Loucy (cell line): ENCODE results near the gene PIH1D2.

Source experiments
- H2AFZ ChIP-seq: fragments of 200-600 bp; sonication (generic); 2 replicates; pipeline ENCODE4 v1.6.0; 2016; ENCODE audit warnings: antibody characterized with exemption, mild to moderate bottlenecking, low read length, moderate library complexity
- H3F3A ChIP-seq: fragments of 200-600 bp; 2 replicates; pipeline ENCODE4 v1.6.0; 2016; ENCODE audit warnings: antibody characterized with exemption, low read depth, mild to moderate bottlenecking
- H3K27me3 ChIP-seq: fragments of 200-600 bp; sonication (generic); 2 replicates; pipeline ENCODE4 v1.6.1; 2014; ENCODE audit warnings: low read length, mild to moderate bottlenecking; ENCODE audit not compliant: insufficient read depth, poor library complexity, severe bottlenecking
- H3K36me3 ChIP-seq: fragments of 200-600 bp; sonication (generic); 2 replicates; pipeline ENCODE4 v1.6.1; 2016; ENCODE audit warnings: low read length; ENCODE audit not compliant: insufficient read depth
- H3K4me1 ChIP-seq: fragments of 200-600 bp; sonication (generic); 2 replicates; pipeline ENCODE4 v1.5.1; 2014; ENCODE audit warnings: low read length, mild to moderate bottlenecking; ENCODE audit not compliant: insufficient read depth, poor library complexity, severe bottlenecking
- H3K4me2 ChIP-seq: fragments of 200-600 bp; sonication (generic); 2 replicates; pipeline ENCODE4 v1.6.0; 2014; ENCODE audit warnings: antibody characterized with exemption, low read length, low read depth, mild to moderate bottlenecking; ENCODE audit not compliant: poor library complexity, severe bottlenecking
- H3K4me3 ChIP-seq: fragments of 200-600 bp; sonication (generic); 2 replicates; pipeline ENCODE4 v1.5.1; 2014; ENCODE audit warnings: low read length, mild to moderate bottlenecking, mixed read lengths; ENCODE audit not compliant: poor library complexity, severe bottlenecking
- H3K79me2 ChIP-seq: fragments of 200-600 bp; sonication (generic); 2 replicates; pipeline ENCODE4 v1.6.1; 2014; ENCODE audit warnings: low read length; ENCODE audit not compliant: insufficient read depth
- H3K9ac ChIP-seq: fragments of 200-600 bp; sonication (generic); 2 replicates; pipeline ENCODE4 v1.6.0; 2014; ENCODE audit warnings: mild to moderate bottlenecking, low read depth, low read length, moderate library complexity; ENCODE audit not compliant: poor library complexity, severe bottlenecking
- H3K9me2 ChIP-seq: fragments of 200-600 bp; sonication (generic); replicated peaks from 2 replicates; pipeline ENCODE4 v1.6.1; 2016; ENCODE audit warnings: low read depth, low read length, mixed read lengths
- H3K9me3 ChIP-seq: fragments of 200-600 bp; sonication (generic); 2 replicates; pipeline ENCODE4 v1.6.1; 2014; ENCODE audit warnings: mild to moderate bottlenecking, antibody characterized with exemption, low read length, low read depth; ENCODE audit not compliant: insufficient read depth
- H4K20me1 ChIP-seq: fragments of 200-600 bp; sonication (generic); 2 replicates; pipeline ENCODE4 v1.6.0; 2014; ENCODE audit warnings: antibody characterized with exemption, low read length, mild to moderate bottlenecking; ENCODE audit not compliant: insufficient read depth, poor library complexity, severe bottlenecking
- EZH2phosphoT487 ChIP-seq: fragments of 200-600 bp; IDR thresholded peaks from 2 replicates; pipeline ENCODE4 v1.6.1; 2018; ENCODE audit warnings: antibody characterized with exemption, mild to moderate bottlenecking, moderate library complexity, borderline replicate concordance
- TF ChIP-seq, protein P1 (sequence below): fragments of 200-600 bp; sonication (generic); conservative IDR thresholded peaks from 2 replicates; pipeline ENCODE4 v1.5.1; 2014; ENCODE audit warnings: mild to moderate bottlenecking, antibody characterized with exemption, low read length

PIH1D2 gene

DNA sequence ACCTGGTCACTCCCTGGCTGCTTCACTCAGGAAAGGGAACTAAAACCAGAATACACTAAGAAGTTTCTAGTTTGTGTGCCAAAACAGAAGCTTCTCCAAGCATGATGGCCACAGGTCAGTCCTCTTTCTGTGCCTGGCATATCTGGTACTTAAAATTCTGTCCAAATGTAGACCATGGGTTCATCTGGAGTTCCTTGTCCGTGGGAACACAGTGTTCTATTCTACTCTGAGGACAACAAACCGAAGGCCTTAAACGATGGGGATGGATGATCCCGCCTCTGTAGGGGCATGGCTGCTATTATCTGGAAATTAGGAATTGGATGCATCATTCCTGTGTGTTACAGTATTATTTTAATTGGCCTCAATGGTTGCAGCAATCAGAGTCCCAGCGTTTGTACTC is 54.8 kb downstream of the PIH1D2 start:
- no peaks in the 10 kb centered on the region for H3K9me2 ChIP-seq
- no peak overlapping the region for H3K4me3 ChIP-seq
- no peaks in the 10 kb centered on the region for H3F3A ChIP-seq
- TF ChIP-seq, protein P1, sequence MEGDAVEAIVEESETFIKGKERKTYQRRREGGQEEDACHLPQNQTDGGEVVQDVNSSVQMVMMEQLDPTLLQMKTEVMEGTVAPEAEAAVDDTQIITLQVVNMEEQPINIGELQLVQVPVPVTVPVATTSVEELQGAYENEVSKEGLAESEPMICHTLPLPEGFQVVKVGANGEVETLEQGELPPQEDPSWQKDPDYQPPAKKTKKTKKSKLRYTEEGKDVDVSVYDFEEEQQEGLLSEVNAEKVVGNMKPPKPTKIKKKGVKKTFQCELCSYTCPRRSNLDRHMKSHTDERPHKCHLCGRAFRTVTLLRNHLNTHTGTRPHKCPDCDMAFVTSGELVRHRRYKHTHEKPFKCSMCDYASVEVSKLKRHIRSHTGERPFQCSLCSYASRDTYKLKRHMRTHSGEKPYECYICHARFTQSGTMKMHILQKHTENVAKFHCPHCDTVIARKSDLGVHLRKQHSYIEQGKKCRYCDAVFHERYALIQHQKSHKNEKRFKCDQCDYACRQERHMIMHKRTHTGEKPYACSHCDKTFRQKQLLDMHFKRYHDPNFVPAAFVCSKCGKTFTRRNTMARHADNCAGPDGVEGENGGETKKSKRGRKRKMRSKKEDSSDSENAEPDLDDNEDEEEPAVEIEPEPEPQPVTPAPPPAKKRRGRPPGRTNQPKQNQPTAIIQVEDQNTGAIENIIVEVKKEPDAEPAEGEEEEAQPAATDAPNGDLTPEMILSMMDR: no peak
- no peak for TF ChIP-seq EZH2phosphoT487
- H3K4me2 ChIP-seq: no peak overlapping the region
- no peaks in the 10 kb centered on the region for H3K27me3 ChIP-seq
- no peaks in the 10 kb centered on the region; the same call in 1 of the 2 replicates for H3K36me3 ChIP-seq
- no peaks in the 10 kb centered on the region for H4K20me1 ChIP-seq
- H3K79me2 ChIP-seq: peaks cover 10% of the 10 kb centered on the region
- no peak overlapping the region for H2AFZ ChIP-seq
- no peaks in the 10 kb centered on the region for H3K9me3 ChIP-seq
- peaks cover 9% of the 10 kb centered on the region for H3K4me1 ChIP-seq
- no peak overlapping the region for H3K9ac ChIP-seq
